ENCODE measurements around the gene STAT6. TPM values are rescaled to one million over a fixed set of nuclear protein-coding genes. Genes with fewer than 3 reads are reported as not detected.
A peak's percentile ranks its signal among the peaks of the same experiment; 100 is the strongest.

The STAT6 gene
- total RNA-seq, 1 donor from 2014 or later = 269 TPM

GRCh38 chr12:57099766-57100165, 11.4 kb downstream of the STAT6 start:
- Histone ChIP-seq H3K27ac (no peak overlapping the region), H3K4me3 (no peak overlapping the region), H3K27me3 (ENCODE audit: low read depth) (no peaks in the 10 kb centered on the region), H3K4me1 (peaks cover under 1% of the 10 kb centered on the region), H3K9me3 (no peaks in the 10 kb centered on the region), H3K36me3 (peaks cover 100% of the 10 kb centered on the region)
- DNase-seq (no peak), ATAC-seq (no peak)
- TF ChIP-seq, protein P1, sequence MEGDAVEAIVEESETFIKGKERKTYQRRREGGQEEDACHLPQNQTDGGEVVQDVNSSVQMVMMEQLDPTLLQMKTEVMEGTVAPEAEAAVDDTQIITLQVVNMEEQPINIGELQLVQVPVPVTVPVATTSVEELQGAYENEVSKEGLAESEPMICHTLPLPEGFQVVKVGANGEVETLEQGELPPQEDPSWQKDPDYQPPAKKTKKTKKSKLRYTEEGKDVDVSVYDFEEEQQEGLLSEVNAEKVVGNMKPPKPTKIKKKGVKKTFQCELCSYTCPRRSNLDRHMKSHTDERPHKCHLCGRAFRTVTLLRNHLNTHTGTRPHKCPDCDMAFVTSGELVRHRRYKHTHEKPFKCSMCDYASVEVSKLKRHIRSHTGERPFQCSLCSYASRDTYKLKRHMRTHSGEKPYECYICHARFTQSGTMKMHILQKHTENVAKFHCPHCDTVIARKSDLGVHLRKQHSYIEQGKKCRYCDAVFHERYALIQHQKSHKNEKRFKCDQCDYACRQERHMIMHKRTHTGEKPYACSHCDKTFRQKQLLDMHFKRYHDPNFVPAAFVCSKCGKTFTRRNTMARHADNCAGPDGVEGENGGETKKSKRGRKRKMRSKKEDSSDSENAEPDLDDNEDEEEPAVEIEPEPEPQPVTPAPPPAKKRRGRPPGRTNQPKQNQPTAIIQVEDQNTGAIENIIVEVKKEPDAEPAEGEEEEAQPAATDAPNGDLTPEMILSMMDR (IDR thresholded peaks at IDR 0.05) = no peak
- intact Hi-C loops (cut with DNase I) = no loop called here

DNA sequence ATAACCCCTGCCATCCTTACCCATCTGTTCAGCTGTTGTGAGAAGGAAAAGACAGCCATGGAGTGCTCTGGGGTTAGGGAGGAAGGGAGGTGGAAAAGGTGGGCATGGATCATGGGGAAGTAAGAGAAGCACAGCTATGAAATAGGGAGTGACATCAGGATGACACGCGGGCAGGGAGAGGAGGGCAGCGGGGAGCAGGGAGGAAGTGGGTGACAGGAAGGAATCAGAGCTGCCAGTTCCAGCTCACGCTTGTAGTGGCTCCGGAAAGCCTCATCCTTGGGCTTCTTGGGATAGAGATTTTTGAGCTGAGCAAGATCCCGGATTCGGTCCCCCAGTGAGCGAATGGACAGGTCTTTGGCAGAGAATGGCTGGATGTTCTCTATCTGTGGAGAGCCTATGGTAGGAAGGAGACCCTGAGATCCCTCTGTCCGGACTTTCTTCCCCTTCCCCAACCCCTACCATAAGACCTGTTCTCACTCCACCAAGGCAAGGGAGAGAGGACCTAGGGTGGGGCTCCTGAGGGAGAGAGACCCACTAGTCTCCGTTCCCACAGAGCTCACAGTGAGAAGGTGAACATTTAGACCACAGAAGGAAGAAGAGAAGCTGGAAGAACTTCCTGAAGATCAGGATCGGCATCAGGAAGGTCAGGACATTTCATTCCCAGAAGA, 12.0 kb downstream of the STAT6 start:
- ATAC-seq (no peak), DNase-seq (no peak)
- H3K27me3 ChIP-seq (ENCODE audit: low read depth) = no peaks in the 10 kb centered on the region
- no peaks in the 10 kb centered on the region for H3K9me3 ChIP-seq
- intact Hi-C loops (cut with DNase I) = no loop called here
- H3K4me1 ChIP-seq = peaks cover 6% of the 10 kb centered on the region
- peaks cover 100% of the 10 kb centered on the region for H3K36me3 ChIP-seq
- TF ChIP-seq, protein P1 (IDR thresholded peaks at IDR 0.05) = no peak
- H3K27ac ChIP-seq = peak overlapping the region; percentile 11
- H3K4me3 ChIP-seq = no peak overlapping the region

- H3K4me1 ChIP-seq = peaks cover 12% of the 10 kb centered on the region
- DNase-seq = no peak
- no peaks in the 10 kb centered on the region for H3K9me3 ChIP-seq
- intact Hi-C loops (cut with DNase I) = no loop called here
- ATAC-seq = no peak
- H3K27ac ChIP-seq = peak overlapping the region; percentile 11
- peaks cover 97% of the 10 kb centered on the region for H3K36me3 ChIP-seq
- H3K4me3 ChIP-seq = no peak overlapping the region
- TF ChIP-seq, protein P1 (IDR thresholded peaks at IDR 0.05) = no peak
- no peaks in the 10 kb centered on the region for H3K27me3 ChIP-seq (ENCODE audit: low read depth)
Observed at GRCh38 chr12:57098546-57098945, 12.6 kb downstream of the STAT6 start.

GRCh38 chr12:57097554-57097835, 13.7 kb downstream of the STAT6 start:
- Histone ChIP-seq H3K9me3 (no peaks in the 10 kb centered on the region), H3K4me3 (no peak overlapping the region), H3K27ac (no peak overlapping the region), H3K36me3 (peaks cover 97% of the 10 kb centered on the region), H3K27me3 (ENCODE audit: low read depth) (no peaks in the 10 kb centered on the region), H3K4me1 (peaks cover 22% of the 10 kb centered on the region)
- DNase-seq = no peak
- ATAC-seq = no peak
- TF ChIP-seq, protein P1 (IDR thresholded peaks at IDR 0.05) = no peak
- intact Hi-C loops (cut with DNase I) = no loop called here

- Histone ChIP-seq H3K27me3 (ENCODE audit: low read depth) (no peaks in the 10 kb centered on the region), H3K27ac (peak overlapping the region; percentile 36), H3K4me3 (no peak overlapping the region), H3K4me1 (peaks cover 28% of the 10 kb centered on the region), H3K36me3 (peaks cover 97% of the 10 kb centered on the region), H3K9me3 (no peaks in the 10 kb centered on the region)
- TF ChIP-seq, protein P1 (IDR thresholded peaks at IDR 0.05) = no peak
- ATAC-seq (no peak), DNase-seq (no peak)
- intact Hi-C loops (cut with DNase I) = no loop called here
Observed at GRCh38 chr12:57096748-57097553, 14.2 kb downstream of the STAT6 start.
